ENCODE data around the gene TRIM63.

GRCh38 chr1:26111530-26112406 is 44.3 kb upstream of the TRIM63 start, which contains the start of gene PDIK1L:
- TF ChIP-seq CTCF (conservative IDR thresholded peaks at IDR 0.05), result no peak
- TF ChIP-seq EZH2 (IDR thresholded peaks at IDR 0.05; ENCODE audit: low read depth), result no peak

Data from PC-9 (cell line).